Omental fat pad (tissue), 4 donors: ENCODE measurements around the gene DOCK2. TPM values are rescaled to one million over a fixed set of nuclear protein-coding genes. Genes with fewer than 3 reads are reported as not detected.

Source experiments
- ATAC-seq: fragments of 150-250 bp; one replicate; pipeline ENCODE4 v1.9.1; 2016; ENCODE audit warnings: mild to moderate bottlenecking, moderate library complexity; ENCODE audit not compliant: low FRiP score
- DNase-seq: peaks from one replicate; pipeline ENCODE4 v3.0.0-alpha.2; 2019; ENCODE audit warnings: low spot score
- total RNA-seq, 4 donors: library from RNA; depleted of rRNA; stranded (reverse); fragments of >200 nt; gene quantifications; one replicate each; pipeline ENCODE4 v1.1.0, GENCODE V29; 2016
- TF ChIP-seq, protein P1 (sequence below), 3 donors: fragments of 450-650 bp; IDR thresholded peaks; one replicate each; pipeline ENCODE4 v1.5.1; 2016 to 2017; ENCODE audit warnings: antibody characterized with exemption in 3 of 3, mild to moderate bottlenecking in 3 of 3, moderate library complexity in 2 of 3

The DOCK2 gene
- total RNA-seq, 4 donors from 2014 or later: 28.4 to 55.6 (median 41.3) TPM

- DNase-seq: no peak
- no peak for ATAC-seq
- TF ChIP-seq, protein P1, sequence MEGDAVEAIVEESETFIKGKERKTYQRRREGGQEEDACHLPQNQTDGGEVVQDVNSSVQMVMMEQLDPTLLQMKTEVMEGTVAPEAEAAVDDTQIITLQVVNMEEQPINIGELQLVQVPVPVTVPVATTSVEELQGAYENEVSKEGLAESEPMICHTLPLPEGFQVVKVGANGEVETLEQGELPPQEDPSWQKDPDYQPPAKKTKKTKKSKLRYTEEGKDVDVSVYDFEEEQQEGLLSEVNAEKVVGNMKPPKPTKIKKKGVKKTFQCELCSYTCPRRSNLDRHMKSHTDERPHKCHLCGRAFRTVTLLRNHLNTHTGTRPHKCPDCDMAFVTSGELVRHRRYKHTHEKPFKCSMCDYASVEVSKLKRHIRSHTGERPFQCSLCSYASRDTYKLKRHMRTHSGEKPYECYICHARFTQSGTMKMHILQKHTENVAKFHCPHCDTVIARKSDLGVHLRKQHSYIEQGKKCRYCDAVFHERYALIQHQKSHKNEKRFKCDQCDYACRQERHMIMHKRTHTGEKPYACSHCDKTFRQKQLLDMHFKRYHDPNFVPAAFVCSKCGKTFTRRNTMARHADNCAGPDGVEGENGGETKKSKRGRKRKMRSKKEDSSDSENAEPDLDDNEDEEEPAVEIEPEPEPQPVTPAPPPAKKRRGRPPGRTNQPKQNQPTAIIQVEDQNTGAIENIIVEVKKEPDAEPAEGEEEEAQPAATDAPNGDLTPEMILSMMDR (IDR thresholded peaks at IDR 0.05): no peak
Observed at GRCh38 chr5:169993485-169993790, 356.4 kb downstream of the DOCK2 start.

- TF ChIP-seq, protein P1 (IDR thresholded peaks at IDR 0.05): no peak
- ATAC-seq (no peak), DNase-seq (no peak)
Observed at GRCh38 chr5:169997798-169998197, 360.7 kb downstream of the DOCK2 start.

- TF ChIP-seq, protein P1 (IDR thresholded peaks at IDR 0.05): no peak
- DNase-seq: no peak
- no peak for ATAC-seq
Observed at GRCh38 chr5:169999621-170000020, 362.5 kb downstream of the DOCK2 start.

- no peak for ATAC-seq
- no peak for DNase-seq
- TF ChIP-seq, protein P1 (IDR thresholded peaks at IDR 0.05): no peak
Observed at GRCh38 chr5:170000155-170000554, 363.1 kb downstream of the DOCK2 start.

GRCh38 chr5:170006021-170006420 lies 368.9 kb downstream of the DOCK2 start:
- DNase-seq (no peak), ATAC-seq (no peak)
- TF ChIP-seq, protein P1 (IDR thresholded peaks at IDR 0.05): no peak

DNA sequence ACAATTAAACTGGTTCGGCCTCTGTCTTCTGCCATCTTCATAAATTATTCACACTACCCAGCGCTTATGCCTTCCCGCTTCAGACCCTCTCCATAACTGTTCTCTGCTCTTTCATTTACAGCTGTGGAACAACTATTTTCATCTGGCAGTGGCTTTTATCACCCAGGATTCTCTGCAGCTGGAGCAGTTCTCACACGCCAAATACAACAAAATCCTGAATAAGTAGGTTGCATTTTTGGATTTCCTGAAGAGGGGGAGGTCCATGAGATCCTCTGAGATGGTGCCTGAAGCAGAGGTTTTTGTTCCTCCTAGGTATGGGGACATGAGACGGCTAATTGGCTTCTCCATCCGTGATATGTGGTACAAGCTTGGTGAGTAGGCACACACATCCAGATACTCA lies 371.3 kb downstream of the DOCK2 start:
- TF ChIP-seq, protein P1 (IDR thresholded peaks at IDR 0.05): no peak
- ATAC-seq (no peak), DNase-seq (no peak)

- ATAC-seq (no peak), DNase-seq (no peak)
- TF ChIP-seq, protein P1 (IDR thresholded peaks at IDR 0.05): no peak
Observed at GRCh38 chr5:170010595-170010994, 373.5 kb downstream of the DOCK2 start.
